ENCODE measurements around the gene STXBP6. TPM values are rescaled to one million over a fixed set of nuclear protein-coding genes. Genes with fewer than 3 reads are reported as not detected.

The STXBP6 gene
- polyA plus RNA-seq, 1 donor from 2014 or later: 14.6 TPM

GRCh38 chr14:24993631-24994030 lies 56.3 kb downstream of the STXBP6 start:
- no peak overlapping the region for H3K4me3 ChIP-seq (ENCODE audit: low read length)
- H3K9me2 ChIP-seq (ENCODE audit: insufficient read depth, low read length): no peaks in the 10 kb centered on the region
- no peak overlapping the region for H3K9ac ChIP-seq (ENCODE audit: low read length)
- H3K9me3 ChIP-seq (ENCODE audit: low read length): no peaks in the 10 kb centered on the region
- no peaks in the 10 kb centered on the region for H4K20me1 ChIP-seq (ENCODE audit: insufficient read depth)
- no peak overlapping the region for H3K4me2 ChIP-seq (ENCODE audit: low read length)
- no peaks in the 10 kb centered on the region for H3K27me3 ChIP-seq (ENCODE audit: insufficient read depth, low read depth, low read length)
- no peaks in the 10 kb centered on the region for H3K36me3 ChIP-seq (ENCODE audit: insufficient read depth, low read length)
- no peak for TF ChIP-seq POLR2AphosphoS5 (IDR thresholded peaks at IDR 0.05)
- no peak for TF ChIP-seq MXI1 (conservative IDR thresholded peaks at IDR 0.05; ENCODE audit: poor library complexity, severe bottlenecking)
- no peak for TF ChIP-seq REST (IDR thresholded peaks at IDR 0.05; ENCODE audit: borderline replicate concordance)
- TF ChIP-seq EZH2 (IDR thresholded peaks at IDR 0.05; ENCODE audit: borderline replicate concordance, insufficient read depth, low read length, poor library complexity, severe bottlenecking): no peak
- no peak for TF ChIP-seq CTCF (IDR thresholded peaks at IDR 0.05; ENCODE audit: poor library complexity, severe bottlenecking)
- no peak for TF ChIP-seq RAD21 (conservative IDR thresholded peaks at IDR 0.05)
- TF ChIP-seq TAF1 (IDR thresholded peaks at IDR 0.05; ENCODE audit: low read depth): no peak
- no peak for TF ChIP-seq EP300 (conservative IDR thresholded peaks at IDR 0.05; ENCODE audit: poor library complexity, severe bottlenecking)
- no peak for TF ChIP-seq SMC3 (conservative IDR thresholded peaks at IDR 0.05; ENCODE audit: poor library complexity)
- H3F3A ChIP-seq (ENCODE audit: insufficient read depth, low read length, poor library complexity, severe bottlenecking): no peaks in the 10 kb centered on the region
- H3K79me2 ChIP-seq (replicated peaks; ENCODE audit: insufficient read depth, low read length): no peaks in the 10 kb centered on the region
- H2AFZ ChIP-seq (ENCODE audit: low read depth, low read length): no peak overlapping the region
- no peak overlapping the region for H3K27ac ChIP-seq (ENCODE audit: low read length)

- no peaks in the 10 kb centered on the region for H3K9me3 ChIP-seq (ENCODE audit: low read length)
- no peaks in the 10 kb centered on the region for H3K79me2 ChIP-seq (replicated peaks; ENCODE audit: insufficient read depth, low read length)
- no peak overlapping the region for H3K4me3 ChIP-seq (ENCODE audit: low read length)
- H4K20me1 ChIP-seq (ENCODE audit: insufficient read depth): no peaks in the 10 kb centered on the region
- H3K27ac ChIP-seq (ENCODE audit: low read length): no peak overlapping the region
- no peak overlapping the region for H3K4me2 ChIP-seq (ENCODE audit: low read length)
- H2AFZ ChIP-seq (ENCODE audit: low read depth, low read length): no peak overlapping the region
- TF ChIP-seq EZH2 (IDR thresholded peaks at IDR 0.05; ENCODE audit: borderline replicate concordance, insufficient read depth, low read length, poor library complexity, severe bottlenecking): no peak
- TF ChIP-seq MXI1 (conservative IDR thresholded peaks at IDR 0.05; ENCODE audit: poor library complexity, severe bottlenecking): no peak
- TF ChIP-seq CTCF (IDR thresholded peaks at IDR 0.05; ENCODE audit: poor library complexity, severe bottlenecking): no peak
- TF ChIP-seq REST (IDR thresholded peaks at IDR 0.05; ENCODE audit: borderline replicate concordance): no peak
- no peak for TF ChIP-seq POLR2AphosphoS5 (IDR thresholded peaks at IDR 0.05)
- no peak for TF ChIP-seq SMC3 (conservative IDR thresholded peaks at IDR 0.05; ENCODE audit: poor library complexity)
- TF ChIP-seq TAF1 (IDR thresholded peaks at IDR 0.05; ENCODE audit: low read depth): no peak
- no peak for TF ChIP-seq EP300 (conservative IDR thresholded peaks at IDR 0.05; ENCODE audit: poor library complexity, severe bottlenecking)
- no peak for TF ChIP-seq RAD21 (conservative IDR thresholded peaks at IDR 0.05)
- H3K9me2 ChIP-seq (ENCODE audit: insufficient read depth, low read length): no peaks in the 10 kb centered on the region
- no peaks in the 10 kb centered on the region for H3K36me3 ChIP-seq (ENCODE audit: insufficient read depth, low read length)
- H3K9ac ChIP-seq (ENCODE audit: low read length): no peak overlapping the region
- H3K27me3 ChIP-seq (ENCODE audit: insufficient read depth, low read depth, low read length): no peaks in the 10 kb centered on the region
- H3F3A ChIP-seq (ENCODE audit: insufficient read depth, low read length, poor library complexity, severe bottlenecking): no peaks in the 10 kb centered on the region
Measured at GRCh38 chr14:24992624-24993360, 57.2 kb downstream of the STXBP6 start.

Measured in neural cell (in vitro differentiated cells).